Calu3 (cell line): ENCODE data around the gene FCER2. TPM values are rescaled to one million over a fixed set of nuclear protein-coding genes. Genes with fewer than 3 reads are reported as not detected.

Experiments
- BruUV-seq: library from RNA; stranded (reverse); fragments of 400-500 nt; replicated peaks from 2 replicates; lab custom pipeline; 2021; lab: Mats Ljungman, UMichigan
- CTCF ChIA-PET: fragments of 300-600 bp; sonication (Branson Sonifier 250); formaldehyde crosslinking; loops from one replicate; lab custom pipeline; 2022; ENCODE audit warnings: antibody characterized with exemption; lab: Charles Lee
- DNase-seq: peaks from one replicate; pipeline ENCODE4 v3.0.0; 2022
- H3K27ac Mint-ChIP-seq: one replicate; pipeline ENCODE4 v1.8.0; 2022; ENCODE audit warnings: mixed read lengths; ENCODE audit not compliant: unreplicated experiment
- H3K27me3 Mint-ChIP-seq: one replicate; pipeline ENCODE4 v1.8.0; 2022; ENCODE audit warnings: mixed read lengths; ENCODE audit not compliant: unreplicated experiment
- H3K36me3 Mint-ChIP-seq: one replicate; pipeline ENCODE4 v1.8.0; 2022; ENCODE audit warnings: mild to moderate bottlenecking, moderate library complexity, mixed read lengths; ENCODE audit not compliant: insufficient read depth, unreplicated experiment
- H3K4me1 Mint-ChIP-seq: one replicate; pipeline ENCODE4 v1.8.0; 2022; ENCODE audit warnings: mild to moderate bottlenecking, low read depth, mixed read lengths; ENCODE audit not compliant: unreplicated experiment
- H3K4me3 Mint-ChIP-seq: one replicate; pipeline ENCODE4 v1.8.0; 2022; ENCODE audit warnings: mild to moderate bottlenecking, low read depth, moderate library complexity, mixed read lengths; ENCODE audit not compliant: unreplicated experiment
- H3K9me3 Mint-ChIP-seq: one replicate; pipeline ENCODE4 v1.8.0; 2022; ENCODE audit warnings: low read depth, mixed read lengths; ENCODE audit not compliant: unreplicated experiment
- intact Hi-C: fragments of 100-400 bp; cut with micrococcal nuclease; formaldehyde crosslinking; loops from one replicate; pipeline ENCODE4 v1.10.0; 2022; ENCODE audit not compliant: unreplicated experiment
- total RNA-seq: library from RNA; stranded (reverse); gene quantifications from 2 replicates; pipeline ENCODE4 v1.2.3, GENCODE V29; 2022
- TF ChIP-seq, protein P1 (sequence below): fragments of 200-600 bp; IDR thresholded peaks from one replicate; pipeline ENCODE4 v1.8.0; 2022; ENCODE audit warnings: antibody characterized with exemption; ENCODE audit not compliant: unreplicated experiment

The FCER2 gene
- total RNA-seq, 1 experiment from 2014 or later = not detected

- CTCF ChIA-PET = no interaction called here
- TF ChIP-seq, protein P1, sequence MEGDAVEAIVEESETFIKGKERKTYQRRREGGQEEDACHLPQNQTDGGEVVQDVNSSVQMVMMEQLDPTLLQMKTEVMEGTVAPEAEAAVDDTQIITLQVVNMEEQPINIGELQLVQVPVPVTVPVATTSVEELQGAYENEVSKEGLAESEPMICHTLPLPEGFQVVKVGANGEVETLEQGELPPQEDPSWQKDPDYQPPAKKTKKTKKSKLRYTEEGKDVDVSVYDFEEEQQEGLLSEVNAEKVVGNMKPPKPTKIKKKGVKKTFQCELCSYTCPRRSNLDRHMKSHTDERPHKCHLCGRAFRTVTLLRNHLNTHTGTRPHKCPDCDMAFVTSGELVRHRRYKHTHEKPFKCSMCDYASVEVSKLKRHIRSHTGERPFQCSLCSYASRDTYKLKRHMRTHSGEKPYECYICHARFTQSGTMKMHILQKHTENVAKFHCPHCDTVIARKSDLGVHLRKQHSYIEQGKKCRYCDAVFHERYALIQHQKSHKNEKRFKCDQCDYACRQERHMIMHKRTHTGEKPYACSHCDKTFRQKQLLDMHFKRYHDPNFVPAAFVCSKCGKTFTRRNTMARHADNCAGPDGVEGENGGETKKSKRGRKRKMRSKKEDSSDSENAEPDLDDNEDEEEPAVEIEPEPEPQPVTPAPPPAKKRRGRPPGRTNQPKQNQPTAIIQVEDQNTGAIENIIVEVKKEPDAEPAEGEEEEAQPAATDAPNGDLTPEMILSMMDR = no peak
- H3K27me3 Mint-ChIP-seq = peaks cover 22% of the 10 kb centered on the region
- peaks cover 8% of the 10 kb centered on the region for H3K4me1 Mint-ChIP-seq
- DNase-seq = no peak
- no TSS peak for BruUV-seq
- H3K4me3 Mint-ChIP-seq = no peak overlapping the region
- H3K36me3 Mint-ChIP-seq = peaks cover 13% of the 10 kb centered on the region
- intact Hi-C loops = no loop called here
- H3K27ac Mint-ChIP-seq = no peak overlapping the region
- no peaks in the 10 kb centered on the region for H3K9me3 Mint-ChIP-seq
These were observed 12.8 kb downstream of the FCER2 start for GRCh38 chr19:7689165-7689564.

DNA sequence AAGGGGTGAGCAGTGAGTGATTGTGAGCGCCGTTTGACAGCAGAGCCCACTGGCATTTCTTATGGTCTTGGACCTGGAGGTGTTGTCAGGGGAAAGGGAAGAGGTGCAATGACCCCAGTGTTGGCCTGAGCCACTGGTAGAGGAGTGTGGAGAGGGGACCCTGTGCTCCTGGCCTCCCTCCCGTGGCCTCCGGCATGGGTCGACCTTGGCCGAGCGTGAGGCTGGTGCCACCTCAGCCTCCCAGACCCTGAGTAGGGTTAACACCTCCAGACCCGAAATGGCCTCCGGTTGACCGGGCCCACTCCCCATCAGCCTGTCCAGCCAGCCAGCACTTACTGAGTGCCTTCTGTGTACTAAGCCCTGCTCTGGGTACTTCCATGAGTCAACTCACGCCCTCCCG, 14.8 kb downstream of the FCER2 start:
- no TSS peak for BruUV-seq
- H3K9me3 Mint-ChIP-seq = no peaks in the 10 kb centered on the region

GRCh38 chr19:7685546-7686445, 16.1 kb downstream of the FCER2 start:
- DNase-seq = no peak
- Mint-ChIP-seq H3K4me3 (no peak overlapping the region), H3K27me3 (peaks cover 22% of the 10 kb centered on the region), H3K27ac (no peak overlapping the region), H3K9me3 (no peaks in the 10 kb centered on the region), H3K4me1 (peaks cover 8% of the 10 kb centered on the region), H3K36me3 (peaks cover 29% of the 10 kb centered on the region)
- TF ChIP-seq, protein P1 = no peak
- BruUV-seq = no TSS peak
- intact Hi-C loops = no loop called here
- CTCF ChIA-PET = interaction anchor here (1.1 kb wide), 1 partner anchor 118 kb away, joined by 3 read pairs; no protein-coding TSS in a partner anchor

More for the DNA sequence above, 14.8 kb downstream of the FCER2 start:
- TF ChIP-seq, protein P1 = no peak
- Mint-ChIP-seq H3K27ac (no peak overlapping the region), H3K27me3 (peaks cover 22% of the 10 kb centered on the region), H3K36me3 (peaks cover 19% of the 10 kb centered on the region), H3K4me1 (peaks cover 8% of the 10 kb centered on the region), H3K4me3 (no peak overlapping the region)
- no peak for DNase-seq
- CTCF ChIA-PET = no interaction called here
- intact Hi-C loops = no loop called here

DNA sequence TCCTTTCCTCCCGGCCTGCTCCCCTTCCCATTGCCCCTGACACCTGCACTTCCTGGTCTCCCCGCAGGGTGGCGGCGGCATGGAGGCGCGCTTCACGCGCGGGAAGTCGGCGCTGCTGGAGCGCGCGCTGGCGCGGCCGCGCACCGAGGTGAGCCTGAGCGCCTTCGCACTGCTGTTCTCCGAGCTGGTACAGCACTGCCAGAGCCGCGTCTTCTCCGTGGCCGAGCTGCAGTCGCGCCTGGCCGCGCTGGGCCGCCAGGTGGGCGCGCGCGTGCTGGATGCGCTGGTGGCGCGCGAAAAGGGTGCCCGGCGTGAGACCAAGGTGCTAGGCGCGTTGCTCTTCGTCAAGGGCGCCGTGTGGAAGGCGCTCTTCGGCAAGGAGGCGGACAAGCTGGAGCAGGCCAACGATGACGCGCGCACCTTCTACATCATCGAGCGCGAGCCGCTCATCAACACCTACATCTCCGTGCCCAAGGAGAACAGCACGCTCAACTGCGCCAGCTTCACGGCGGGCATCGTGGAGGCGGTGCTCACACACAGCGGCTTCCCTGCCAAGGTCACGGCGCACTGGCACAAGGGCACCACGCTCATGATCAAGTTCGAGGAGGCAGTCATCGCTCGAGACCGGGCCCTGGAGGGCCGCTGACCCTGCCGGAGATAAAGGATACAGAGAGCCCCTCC, 19.6 kb downstream of the FCER2 start:
- TF ChIP-seq, protein P1 = no peak
- Mint-ChIP-seq H3K4me1 (peaks cover 8% of the 10 kb centered on the region), H3K27me3 (peaks cover 48% of the 10 kb centered on the region), H3K4me3 (peak overlapping the region; percentile 85), H3K27ac (no peak overlapping the region), H3K9me3 (no peaks in the 10 kb centered on the region), H3K36me3 (peaks cover 35% of the 10 kb centered on the region)
- DNase-seq = no peak
- intact Hi-C loops = no loop called here
- CTCF ChIA-PET = interaction anchor here (1.0 kb wide), 1 partner anchor 31 kb away, joined by 3 read pairs; no protein-coding TSS in a partner anchor
- BruUV-seq = TSS peak; percentile 66
